T-helper 1 cell (primary cell): ENCODE measurements around the gene MYH9.

Source experiments
- DNase-seq, 5 donors: peaks; one replicate each; pipeline ENCODE4 v3.0.0-alpha.2; 2012 to 2020

MYH9 gene

DNA sequence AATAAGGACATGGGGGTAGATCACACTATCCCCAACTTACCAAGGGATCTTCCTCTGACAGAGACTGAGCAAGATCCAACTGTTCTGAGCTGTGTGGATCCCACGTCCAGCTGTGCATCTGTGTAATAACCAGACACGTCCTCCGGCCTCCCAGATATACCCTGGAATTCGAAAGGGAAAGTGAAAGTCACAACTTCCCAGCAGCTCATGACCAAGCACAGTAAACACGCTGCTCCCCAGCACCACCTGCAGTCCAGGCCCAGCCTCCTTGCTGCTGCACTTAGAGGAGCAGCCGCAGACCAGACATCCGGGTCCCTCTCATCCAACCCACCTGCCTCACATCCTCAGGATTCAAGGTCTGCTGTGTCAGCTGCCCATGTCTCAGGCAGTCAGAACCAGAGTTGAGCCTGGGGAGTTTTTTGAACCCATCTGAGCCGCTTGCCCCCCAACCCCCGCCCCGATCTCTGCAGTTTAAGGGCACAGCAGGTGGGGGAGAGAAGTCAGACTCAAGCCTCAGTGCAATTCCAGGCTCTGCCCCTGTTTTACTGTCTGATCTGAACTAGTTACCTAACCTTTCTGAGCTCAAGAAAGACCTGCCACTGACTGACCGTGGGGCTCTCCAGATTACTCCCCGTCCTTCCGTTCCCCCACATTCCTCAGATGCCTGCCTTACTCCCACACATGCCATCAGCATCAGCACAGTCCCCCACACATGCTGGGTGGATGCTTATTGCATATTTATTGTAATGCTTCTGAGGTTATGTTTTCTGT is 148.2 kb downstream of the MYH9 start, which contains the start of gene APOL2:
Gene APOL2 (minus strand): TSS at position 127 of the 771 bp plus-strand sequence. CDS start 6,365 bp downstream, outside the sequence.
- DNase-seq = peak; percentile 77 to 94 (median 85)

- no peak for DNase-seq
Observed at GRCh38 chr22:36239150-36239400, 148.7 kb downstream of the MYH9 start.

DNA sequence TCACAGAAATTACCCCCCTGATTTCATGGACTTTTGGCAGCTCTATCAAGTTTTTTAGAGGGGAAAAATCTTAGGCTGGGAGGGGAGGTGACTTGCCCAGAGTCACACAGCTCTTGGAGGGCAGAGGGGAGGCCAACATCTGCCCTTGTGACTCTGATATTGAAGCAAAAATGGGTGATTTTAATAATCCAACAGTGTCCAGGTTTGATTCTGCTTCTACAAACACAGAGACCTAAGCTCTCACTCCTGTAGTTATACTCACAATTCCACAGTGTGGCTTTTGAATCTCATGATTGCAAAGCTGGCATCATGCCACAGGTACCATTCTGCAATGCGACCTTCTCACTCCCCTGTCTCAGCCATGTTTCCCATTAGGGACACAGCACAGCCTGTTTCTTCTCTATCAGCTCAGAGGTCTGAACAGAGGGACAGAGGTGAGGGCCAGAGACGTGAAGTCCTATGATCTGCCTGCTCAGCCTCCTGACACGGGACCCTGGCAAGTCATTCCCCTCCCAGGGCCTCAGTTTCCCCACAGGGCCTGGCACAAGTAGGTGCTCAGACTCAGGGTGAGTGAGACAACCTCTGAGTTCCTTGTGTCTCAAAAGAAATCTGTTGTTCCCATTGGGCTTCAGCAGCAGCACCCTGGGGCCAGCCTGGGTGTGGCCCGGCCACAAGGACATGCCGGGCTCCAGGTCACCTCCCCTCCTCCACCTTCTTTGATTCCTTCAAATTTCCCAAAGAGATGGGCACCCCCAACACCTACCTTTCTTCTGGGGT is 149.2 kb downstream of the MYH9 start:
- no peak for DNase-seq

DNA sequence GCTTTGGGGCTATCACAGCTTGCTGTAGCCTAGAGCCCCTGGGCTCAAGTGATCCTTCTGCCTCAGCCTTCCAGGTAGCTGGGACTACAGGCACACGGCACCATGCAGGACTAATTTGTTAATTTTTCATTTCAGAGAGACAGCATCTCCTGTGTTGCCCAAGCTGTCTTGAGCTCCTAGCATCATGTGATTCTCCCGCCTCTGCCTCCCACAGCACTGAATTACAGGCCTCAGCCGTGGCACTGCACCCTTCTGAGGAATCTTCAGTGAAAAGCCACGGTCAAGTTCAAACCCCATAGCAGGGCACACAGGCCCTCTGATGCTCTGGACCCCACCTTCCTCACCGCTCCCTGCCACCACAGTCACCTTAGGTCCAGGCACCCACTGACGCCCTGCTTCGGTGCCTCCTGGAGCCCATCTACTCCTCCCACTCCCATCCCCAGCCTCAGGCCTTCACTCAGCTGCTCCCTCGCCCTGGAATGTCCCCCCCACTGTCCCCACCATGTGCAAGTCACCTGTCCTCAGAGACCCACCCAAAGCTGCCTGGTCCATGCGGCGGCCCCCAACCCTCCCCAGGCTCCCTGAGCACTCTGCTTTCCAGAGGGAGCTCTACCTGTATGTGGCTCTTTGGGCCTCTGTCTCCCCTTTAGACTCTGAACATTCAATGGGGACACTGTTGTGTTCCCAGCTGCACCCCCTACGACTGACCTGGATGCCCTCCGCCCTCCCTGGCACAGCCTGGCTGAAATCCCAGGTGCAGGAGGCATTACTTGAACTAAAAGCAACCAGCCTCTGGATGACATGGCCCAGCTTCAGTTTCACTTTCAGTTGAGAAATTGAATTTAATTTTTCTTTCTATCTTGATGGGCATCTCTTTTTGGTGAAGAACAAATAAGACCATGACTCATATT is 150.1 kb downstream of the MYH9 start:
- DNase-seq = peak in 1 of 5 donors; percentile 40

- DNase-seq = no peak
Observed at GRCh38 chr22:36236388-36237319, 151.1 kb downstream of the MYH9 start.

DNA sequence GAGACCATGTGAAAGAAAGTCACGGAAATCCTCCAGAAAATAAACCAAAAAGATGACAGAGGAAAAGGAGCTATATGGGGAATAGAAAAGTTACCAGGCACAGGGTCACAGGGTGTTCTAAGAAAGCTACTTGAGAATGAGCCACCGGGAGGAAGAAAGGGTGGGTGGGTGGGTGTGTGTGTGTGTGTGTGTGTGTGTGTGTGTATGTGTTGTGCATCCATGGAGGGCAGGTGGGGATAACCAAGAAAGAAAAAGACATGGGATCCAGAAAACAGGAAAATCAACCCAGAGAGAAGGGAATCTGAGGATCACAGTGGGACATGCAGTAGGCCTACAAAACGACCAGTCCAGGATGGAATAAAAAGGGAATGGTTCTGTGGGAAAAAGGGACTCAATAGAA is 152.2 kb downstream of the MYH9 start:
- no peak for DNase-seq

DNA sequence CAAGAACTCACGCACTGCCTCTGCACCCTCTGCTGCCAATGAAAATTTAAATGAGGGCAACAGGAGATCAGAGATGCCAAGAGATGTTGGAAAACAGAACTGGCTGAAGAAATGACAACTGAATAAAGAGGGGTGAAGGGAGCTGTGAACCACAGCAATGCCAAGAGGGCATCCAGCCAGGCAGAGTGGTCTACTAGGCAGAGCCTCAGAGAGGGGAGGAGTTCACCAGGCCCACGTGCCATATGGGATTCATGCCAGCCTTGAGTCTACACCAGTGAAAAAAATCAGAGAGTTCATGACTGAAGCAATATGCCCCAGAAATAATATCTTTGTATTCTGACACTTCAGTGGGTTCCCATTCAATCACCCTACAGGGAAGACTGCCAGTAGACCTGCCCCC is 152.8 kb downstream of the MYH9 start:
- DNase-seq = no peak

DNA sequence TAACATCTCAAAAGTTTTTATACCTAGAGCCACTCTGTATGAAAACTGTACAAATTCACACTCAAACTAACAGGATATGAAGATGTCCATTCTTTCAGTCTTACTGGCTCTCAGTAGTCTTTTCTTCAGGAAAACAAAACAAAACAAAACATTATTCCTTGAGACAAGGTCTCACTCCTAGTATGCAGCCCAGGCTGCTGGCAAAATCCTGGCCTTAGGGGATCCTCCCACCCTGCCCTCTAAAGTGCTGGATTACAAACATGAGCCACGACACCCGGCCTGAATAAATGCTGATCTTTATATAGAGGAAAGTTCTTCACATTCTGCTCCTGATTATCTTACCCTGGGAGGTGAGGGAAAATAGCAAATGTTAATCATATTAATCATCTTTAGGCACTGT is 153.6 kb downstream of the MYH9 start:
- DNase-seq = no peak

DNA sequence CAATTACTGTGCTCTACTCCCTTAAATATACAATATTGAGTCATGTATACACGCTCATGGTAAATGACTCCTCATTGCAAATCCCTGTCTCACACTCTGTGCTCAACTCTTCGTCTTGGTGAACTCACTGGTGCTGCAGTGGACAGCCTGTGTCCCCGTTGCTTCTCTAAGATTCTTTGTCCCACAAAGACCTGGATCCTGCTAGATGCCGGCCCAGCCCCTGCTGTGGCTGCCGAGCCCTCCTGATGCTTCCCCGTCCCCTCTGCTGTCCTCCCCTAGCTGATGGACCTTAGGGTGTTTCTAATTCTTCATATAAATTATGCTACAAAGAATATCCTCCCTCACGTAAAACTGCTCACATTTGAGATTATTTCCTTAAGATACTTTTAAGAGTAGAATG is 154.0 kb downstream of the MYH9 start:
- DNase-seq = no peak

GRCh38 chr22:36232715-36233401 is 154.9 kb downstream of the MYH9 start:
- DNase-seq = no peak
